Measurements from ENCODE around the gene PFKP. TPM values are rescaled to one million over a fixed set of nuclear protein-coding genes. Genes with fewer than 3 reads are reported as not detected.
A peak's percentile ranks its signal among the peaks of the same experiment; 100 is the strongest.

The PFKP gene
- total RNA-seq: 100 to 1,000 TPM in 2 of 4 donors, 10 to 100 TPM in 2; 56.6 to 154 (median 115) TPM

GRCh38 chr10:3067118-3067858 is at the start of gene PFKP:
TSS of gene PFKP (plus strand) at chr10:3067548. CDS start at chr10:3067596, 48 bp downstream.
- H3K27me3 ChIP-seq: no peaks in the 10 kb centered on the region
- peak; percentile 66 to 69 for DNase-seq
- TF ChIP-seq POLR2A (IDR thresholded peaks at IDR 0.05) (peak; percentile 55 to 89), CTCF (IDR thresholded peaks at IDR 0.05) (no peak)
- H3K4me3 ChIP-seq (replicated peaks in 1 of 3): peak within 1 kb of the TSS; percentile 82 to 96 (median 96)
- peak within 1 kb of the TSS; percentile 80 to 96 (median 94) for H3K27ac ChIP-seq
- H3K9me3 ChIP-seq: no peaks in the 10 kb centered on the region
- no peaks in the 10 kb centered on the region for H3K36me3 ChIP-seq
- 0 to 1% methylated on average over 5 to 17 of the region's 86 CpGs for WGBS, 2 donors
- intact Hi-C loops (cut with DNase I): no loop called here
- peaks cover 19 to 24% of the 10 kb centered on the region in 2 donors for H3K4me1 ChIP-seq

- DNase-seq: no peak
- no peak overlapping the region for H3K27ac ChIP-seq
- H3K27me3 ChIP-seq: no peaks in the 10 kb centered on the region
- no peaks in the 10 kb centered on the region for H3K9me3 ChIP-seq
- peaks cover 0 to 5% of the 10 kb centered on the region in 2 donors for H3K4me1 ChIP-seq
- no peaks in the 10 kb centered on the region for H3K36me3 ChIP-seq
- 83 to 97% methylated on average over 4 of the region's 4 CpGs for WGBS, 2 donors
- H3K4me3 ChIP-seq (replicated peaks in 1 of 3): no peak overlapping the region
- no peak for TF ChIP-seq POLR2A (IDR thresholded peaks at IDR 0.05)
- intact Hi-C loops (cut with DNase I): no loop called here
These were observed 49.1 kb upstream of the PFKP start for GRCh38 chr10:3018247-3018646.

- WGBS, 2 donors: 96 to 97% methylated on average over 12 to 15 of the region's 15 CpGs
- intact Hi-C loops (cut with DNase I): no loop called here
These were observed 47.0 kb upstream of the PFKP start for GRCh38 chr10:3020311-3020710.

GRCh38 chr10:3020881-3021280 is 46.5 kb upstream of the PFKP start:
- no peak overlapping the region for H3K4me3 ChIP-seq (replicated peaks in 1 of 3)
- H3K27me3 ChIP-seq: no peaks in the 10 kb centered on the region
- peaks cover 0 to 5% of the 10 kb centered on the region in 2 donors for H3K4me1 ChIP-seq
- no peaks in the 10 kb centered on the region for H3K36me3 ChIP-seq
- H3K27ac ChIP-seq: no peak overlapping the region
- DNase-seq: no peak
- H3K9me3 ChIP-seq: no peaks in the 10 kb centered on the region
- intact Hi-C loops (cut with DNase I): no loop called here
- 94% methylated on average over 19 of the region's 19 CpGs for WGBS, 2 donors
- TF ChIP-seq POLR2A (IDR thresholded peaks at IDR 0.05) (no peak), CTCF (IDR thresholded peaks at IDR 0.05) (no peak)

More at GRCh38 chr10:3020311-3020710, 47.0 kb upstream of the PFKP start:
- no peaks in the 10 kb centered on the region for H3K27me3 ChIP-seq
- no peaks in the 10 kb centered on the region for H3K36me3 ChIP-seq
- no peak for DNase-seq
- H3K9me3 ChIP-seq: no peaks in the 10 kb centered on the region
- no peak overlapping the region for H3K27ac ChIP-seq
- H3K4me1 ChIP-seq: peaks cover 0 to 5% of the 10 kb centered on the region in 2 donors
- no peak overlapping the region for H3K4me3 ChIP-seq (replicated peaks in 1 of 3)
- no peak for TF ChIP-seq CTCF (IDR thresholded peaks at IDR 0.05)
- no peak for TF ChIP-seq POLR2A (IDR thresholded peaks at IDR 0.05)

- no peak overlapping the region for H3K27ac ChIP-seq
- no peak for DNase-seq
- 51 to 70% methylated on average over 3 of the region's 3 CpGs for WGBS, 2 donors
- peaks cover 0 to 5% of the 10 kb centered on the region in 2 donors for H3K4me1 ChIP-seq
- H3K36me3 ChIP-seq: no peaks in the 10 kb centered on the region
- intact Hi-C loops (cut with DNase I): no loop called here
- TF ChIP-seq CTCF (IDR thresholded peaks at IDR 0.05) (no peak), POLR2A (IDR thresholded peaks at IDR 0.05) (no peak)
- no peaks in the 10 kb centered on the region for H3K27me3 ChIP-seq
- no peaks in the 10 kb centered on the region for H3K9me3 ChIP-seq
- H3K4me3 ChIP-seq (replicated peaks in 1 of 3): no peak overlapping the region
These were observed 45.3 kb upstream of the PFKP start for GRCh38 chr10:3022027-3022426.
